ENCODE results near the gene LRRK2. TPM values are rescaled to one million over a fixed set of nuclear protein-coding genes. Genes with fewer than 3 reads are reported as not detected.

Gene LRRK2
- total and polyA plus RNA-seq, 2 experiments from 2014 or later = 0.24 TPM; not detected in 1

GRCh38 chr12:40286583-40286982 is 61.8 kb downstream of the LRRK2 start:
- Histone ChIP-seq H3K79me2 (replicated peaks; ENCODE audit: insufficient read depth) (no peaks in the 10 kb centered on the region), H3K4me1 (ENCODE audit: insufficient read depth) (no peaks in the 10 kb centered on the region), H4K20me1 (replicated peaks; ENCODE audit: insufficient read depth) (no peaks in the 10 kb centered on the region), H3K27ac (ENCODE audit: low read depth) (no peak overlapping the region), H3F3A (replicated peaks; ENCODE audit: low read depth) (no peaks in the 10 kb centered on the region), H3K36me3 (ENCODE audit: insufficient read depth) (peaks cover 5% of the 10 kb centered on the region; the same call in 1 of the 2 replicates), H2AFZ (no peak overlapping the region), H3K4me2 (no peak overlapping the region), H3K9me2 (ENCODE audit: insufficient read depth) (no peaks in the 10 kb centered on the region), H3K4me3 (no peak overlapping the region), H3K27me3 (ENCODE audit: insufficient read depth) (no peaks in the 10 kb centered on the region)
- H3K4me3 Mint-ChIP-seq = no peak overlapping the region
- H3K9me3 Mint-ChIP-seq = peaks cover 5% of the 10 kb centered on the region; the same call in 2 of the 3 replicates
- no peaks in the 10 kb centered on the region for H3K36me3 Mint-ChIP-seq (ENCODE audit: low read depth)
- TF ChIP-seq ZNF462 (CRISPR knock-in tag; IDR thresholded peaks at IDR 0.05) (no peak), ETS1 (IDR thresholded peaks at IDR 0.05) (no peak), ZNF114 (CRISPR knock-in tag; IDR thresholded peaks at IDR 0.05) (no peak), CREB1 (CRISPR knock-in tag; IDR thresholded peaks at IDR 0.05; ENCODE audit: low read depth) (no peak), EZH2phosphoT487 (IDR thresholded peaks at IDR 0.05; ENCODE audit: unreplicated experiment) (no peak), POLR2AphosphoS5 (IDR thresholded peaks at IDR 0.05; ENCODE audit: low read depth) (no peak)
- H3K27ac Mint-ChIP-seq = no peak overlapping the region
- no peak for ATAC-seq
- no peaks in the 10 kb centered on the region for H3K4me1 Mint-ChIP-seq
- H3K27me3 Mint-ChIP-seq (ENCODE audit: insufficient read depth, low read depth, poor library complexity) = peaks cover 2% of the 10 kb centered on the region
- DNase-seq (ENCODE audit: low spot score) = no peak

Data from GM23338 (cell line).